Measurements from ENCODE around the gene CD3E. TPM values are rescaled to one million over a fixed set of nuclear protein-coding genes. Genes with fewer than 3 reads are reported as not detected.
A peak's percentile ranks its signal among the peaks of the same experiment; 100 is the strongest.

Gene CD3E
- total and polyA plus RNA-seq, 9 of the 15 experiments (the other 6 are each of a cell fraction or from before 2014, with no cell fraction given), result 0.07 to 0.62 (median 0.19) TPM; not detected in 5

DNA sequence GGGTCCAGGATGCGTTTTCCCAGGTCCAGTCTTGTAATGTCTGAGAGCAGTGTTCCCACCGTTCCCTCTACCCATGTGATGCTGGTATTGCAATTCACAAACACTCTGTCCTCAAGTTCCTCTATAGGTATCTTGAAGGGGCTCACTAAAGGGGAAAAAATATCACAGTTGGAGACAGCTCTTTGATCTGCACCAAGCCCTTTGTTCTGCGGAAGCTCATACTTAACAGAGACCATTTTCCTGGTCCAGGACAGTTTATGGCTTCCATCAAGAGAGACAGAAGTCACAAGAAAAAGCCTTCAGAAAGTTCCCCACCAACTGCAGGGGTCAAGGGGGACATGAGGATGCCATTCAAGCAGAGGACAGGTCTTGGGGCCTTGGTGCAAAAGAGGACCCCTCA lies 35.9 kb downstream of the CD3E start:
- POLR2A ChIA-PET, result interaction anchor here (0.7 kb wide), 1 partner anchor 8 kb away, joined by 3 read pairs; no protein-coding TSS in a partner anchor
- Histone ChIP-seq H3K36me3 (ENCODE audit: control insufficient read depth, insufficient read depth, low read length) (no peaks in the 10 kb centered on the region), H3K4me2 (ENCODE audit: insufficient read depth, low read length) (0 out of 2 replicates have a peak overlapping the region, but pooled peaks have one; percentile 53), H3K9me3 (replicated peaks; ENCODE audit: control insufficient read depth, insufficient read depth, low read depth, low read length) (no peaks in the 10 kb centered on the region), H3K27me3 (ENCODE audit: control insufficient read depth in 2 of 2, insufficient read depth in 2 of 2, low read length in 2 of 2) (no peaks in the 10 kb centered on the region), H3K79me2 (ENCODE audit: control insufficient read depth, insufficient read depth, low read length) (peaks cover 8% of the 10 kb centered on the region; the same call in 2 of the 3 replicates), H3K27ac (ENCODE audit: extremely low read depth, low read depth, low read length) (no peak overlapping the region), H3K4me1 (replicated peaks in 1 of 2; ENCODE audit: control insufficient read depth in 2 of 2, insufficient read depth in 2 of 2, low read length in 2 of 2) (peaks cover 12 to 48% of the 10 kb centered on the region in 2 experiments), H4K20me1 (replicated peaks; ENCODE audit: control insufficient read depth, insufficient read depth, low read length) (no peaks in the 10 kb centered on the region), H3K9me1 (ENCODE audit: control insufficient read depth, insufficient read depth, low read length) (no peaks in the 10 kb centered on the region), H3K4me3 (no peak overlapping the region), H3K9ac (ENCODE audit: insufficient read depth in 1 of 2, low read depth in 2 of 2, low read length in 2 of 2) (no peak overlapping the region), H2AFZ (ENCODE audit: low read depth, low read length) (no peak overlapping the region)
- in situ Hi-C loops (cut with MboI) (no loop called here), intact Hi-C loops (cut with micrococcal nuclease) (no loop called here)
- FAIRE-seq (no peak), ATAC-seq (no peak), DNase-seq (ENCODE audit: extremely low read depth in 1 of 4, low spot score in 3 of 4) (no peak)
- no TSS peak for BruUV-seq (replicated peaks)
- 65% methylated on average over 3 of the region's 3 CpGs for WGBS (ENCODE audit: insufficient coverage, low coverage, missing lambda C conversion rate)
- TF ChIP-seq ZNF436 (CRISPR knock-in tag; IDR thresholded peaks at IDR 0.05) (no peak), RNF2 (IDR thresholded peaks at IDR 0.05) (no peak), RBM34 (IDR thresholded peaks at IDR 0.05; ENCODE audit: borderline replicate concordance, insufficient read depth, low read length) (no peak), MBD2 (IDR thresholded peaks at IDR 0.05; ENCODE audit: borderline replicate concordance, low read depth) (no peak), MTA2 (IDR thresholded peaks at IDR 0.05; ENCODE audit: low read depth) (no peak), XRCC5 (IDR thresholded peaks at IDR 0.05; ENCODE audit: low read depth, low read length) (no peak), CBX3 (IDR thresholded peaks at IDR 0.05; ENCODE audit: borderline replicate concordance in 1 of 2, low read length in 2 of 2) (no peak), CBFA2T3 (IDR thresholded peaks at IDR 0.05) (no peak), ZNF316 (IDR thresholded peaks at IDR 0.05) (no peak)
- CTCF ChIA-PET (ENCODE audit: low intra/inter-chr PET ratio), result no interaction called here

Measured in K562 (cell line).